ENCODE results near the gene DCAF15. TPM values are rescaled to one million over a fixed set of nuclear protein-coding genes. Genes with fewer than 3 reads are reported as not detected.

The DCAF15 gene
- 14.5 to 26.5 TPM (median 22.0 TPM) in 5 replicates for total RNA-seq (2022; extraction: Qiagen RNA extraction; ENCODE audit: low read depth)

GRCh38 chr19:13952154-13952930, at the start of gene DCAF15:
DCAF15 (plus strand) TSS chr19:13952509; CDS start chr19:13952513, 4 bp downstream.

GRCh38 chr19:13905634-13906520, 46.4 kb upstream of the DCAF15 start, which contains the start of the genes BRME1 and CC2D1A:
BRME1 (minus strand) TSS chr19:13906117; CDS start chr19:13904892, 1,225 bp downstream.
CC2D1A (plus strand) TSS chr19:13906201; CDS start chr19:13906442, 241 bp downstream.

GRCh38 chr19:13938301-13939064, 13.8 kb upstream of the DCAF15 start, which contains the start of gene PODNL1:
PODNL1 (minus strand) TSS chr19:13938417; CDS start chr19:13938181, 236 bp downstream.

GRCh38 chr19:14006085-14006765, 53.9 kb downstream of the DCAF15 start, which contains the start of gene RFX1:
RFX1 (minus strand) TSS chr19:14006320; CDS start chr19:13993843, 12,477 bp downstream.

Other genes with a start within 250 kb of the DCAF15 start
- gene MRI1, start 188.0 kb upstream of the DCAF15 start, total RNA-seq (2022; extraction: Qiagen RNA extraction; ENCODE audit: low read depth): 7.5 to 16.6 TPM (median 15.4 TPM) in 5 replicates
- 139 to 203 TPM (median 187 TPM) in 5 replicates for gene C19orf53, start 178.1 kb upstream of the DCAF15 start, total RNA-seq (2022; extraction: Qiagen RNA extraction; ENCODE audit: low read depth)
- 3.2 to 6.8 TPM (median 6.0 TPM) in 5 replicates for gene ZSWIM4, start 157.1 kb upstream of the DCAF15 start, total RNA-seq (2022; extraction: Qiagen RNA extraction; ENCODE audit: low read depth)
- gene NANOS3, start 75.4 kb upstream of the DCAF15 start, total RNA-seq (2022; extraction: Qiagen RNA extraction; ENCODE audit: low read depth): 2.3 to 3.7 TPM (median 2.6 TPM) in 5 replicates
- gene BRME1, start 46.4 kb upstream of the DCAF15 start, total RNA-seq (2022; extraction: Qiagen RNA extraction; ENCODE audit: low read depth): 0.14 to 0.85 TPM (median 0.56 TPM) in 4 of 5 replicates, not detected in the other
- 7.6 to 11.7 TPM (median 10.5 TPM) in 5 replicates for gene CC2D1A, start 46.3 kb upstream of the DCAF15 start, total RNA-seq (2022; extraction: Qiagen RNA extraction; ENCODE audit: low read depth)
- 0.95 to 1.7 TPM (median 1.0 TPM) in 5 replicates for gene PODNL1, start 14.1 kb upstream of the DCAF15 start, total RNA-seq (2022; extraction: Qiagen RNA extraction; ENCODE audit: low read depth)
- gene RFX1, start 53.8 kb downstream of the DCAF15 start, total RNA-seq (2022; extraction: Qiagen RNA extraction; ENCODE audit: low read depth): 2.2 to 6.5 TPM (median 5.8 TPM) in 5 replicates
- gene RLN3, start 75.6 kb downstream of the DCAF15 start, total RNA-seq (2022; extraction: Qiagen RNA extraction; ENCODE audit: low read depth): not detected in 5 replicates
- gene IL27RA, start 79.3 kb downstream of the DCAF15 start, total RNA-seq (2022; extraction: Qiagen RNA extraction; ENCODE audit: low read depth): 5.7 to 10.9 TPM (median 9.8 TPM) in 5 replicates
- gene PALM3, start 109.6 kb downstream of the DCAF15 start, total RNA-seq (2022; extraction: Qiagen RNA extraction; ENCODE audit: low read depth): 1.4 to 3.5 TPM (median 1.8 TPM) in 5 replicates
- gene MISP3, start 120.3 kb downstream of the DCAF15 start, total RNA-seq (2022; extraction: Qiagen RNA extraction; ENCODE audit: low read depth): 2.1 to 5.4 TPM (median 3.9 TPM) in 5 replicates
- not detected in 5 replicates for gene C19orf67, start 133.3 kb downstream of the DCAF15 start, total RNA-seq (2022; extraction: Qiagen RNA extraction; ENCODE audit: low read depth)
- 25.4 to 49.0 TPM (median 42.9 TPM) in 5 replicates for gene SAMD1, start 138.2 kb downstream of the DCAF15 start, total RNA-seq (2022; extraction: Qiagen RNA extraction; ENCODE audit: low read depth)
- 33.3 to 37.7 TPM (median 34.9 TPM) in 5 replicates for gene PRKACA, start 165.3 kb downstream of the DCAF15 start, total RNA-seq (2022; extraction: Qiagen RNA extraction; ENCODE audit: low read depth)
- gene ASF1B, start 184.1 kb downstream of the DCAF15 start, total RNA-seq (2022; extraction: Qiagen RNA extraction; ENCODE audit: low read depth): 24.7 to 33.8 TPM (median 33.5 TPM) in 5 replicates

Measured in A549 treated with ZK216348 at 1 μM for 4 hours (cell line).